Panc1 (cell line): ENCODE data around the gene ADGRD1. TPM values are rescaled to one million over a fixed set of nuclear protein-coding genes. Genes with fewer than 3 reads are reported as not detected.
"Not testable (repeated sequence)": the region's sequence is repeated elsewhere in the genome, so short reads cannot be mapped to it uniquely, and the experiment has no call there.

Source experiments
- ATAC-seq: fragments of 200-7000 bp; cut with Tn5 transposase; 2 replicates; pipeline ENCODE4 v1.9.1; 2020; ENCODE audit warnings: mild to moderate bottlenecking, moderate library complexity
- BruUV-seq: library from RNA; stranded (reverse); fragments of 400-500 nt; replicated peaks from 2 replicates; lab custom pipeline; 2021; lab: Mats Ljungman, UMichigan
- CTCF ChIA-PET: fragments of 300-600 bp; sonication (Branson Sonifier 250); formaldehyde crosslinking; loops from one replicate; lab custom pipeline; 2022; ENCODE audit warnings: antibody characterized with exemption; lab: Charles Lee
- POLR2A ChIA-PET: fragments of 300-600 bp; sonication (Branson Sonifier 250); formaldehyde crosslinking; loops from one replicate; lab custom pipeline; 2022; ENCODE audit warnings: antibody characterized with exemption; lab: Charles Lee
- DNase-seq: peaks from one replicate; pipeline ENCODE4 v3.0.0-alpha.2; 2010; ENCODE audit warnings: low read depth, low spot score
- H3K27ac ChIP-seq: 2 replicates; pipeline ENCODE4 v1.5.1; 2011; ENCODE audit warnings: mild to moderate bottlenecking, low read length, inconsistent platforms
- H3K27me3 ChIP-seq: fragments of 200-500 bp; sonication (Bioruptor generic); 2 replicates; pipeline ENCODE4 v1.6.0; 2014; ENCODE audit warnings: low read length, inconsistent platforms; ENCODE audit not compliant: control insufficient read depth, insufficient read depth
- H3K36me3 ChIP-seq: fragments of 200-500 bp; sonication (Bioruptor generic); 2 replicates; pipeline ENCODE4 v1.5.1; 2014; ENCODE audit warnings: inconsistent platforms, mild to moderate bottlenecking, low read length, moderate library complexity; ENCODE audit not compliant: control insufficient read depth, insufficient read depth
- H3K4me1 ChIP-seq: 2 replicates; pipeline ENCODE4 v1.5.1; 2011; ENCODE audit warnings: inconsistent platforms, mild to moderate bottlenecking, low read length, moderate library complexity; ENCODE audit not compliant: control insufficient read depth, insufficient read depth
- H3K4me3 ChIP-seq, 2 experiments: 2 replicates each; pipeline ENCODE4 v1.5.1; 2011 to 2012; ENCODE audit warnings: low read depth in 2 of 2, low read length in 2 of 2, mild to moderate bottlenecking in 2 of 2, inconsistent platforms in 1 of 2, moderate library complexity in 1 of 2
- H3K9me3 ChIP-seq: fragments of 200-500 bp; sonication (Bioruptor generic); 2 replicates; pipeline ENCODE4 v1.5.1; 2014; ENCODE audit warnings: low read depth, mild to moderate bottlenecking, inconsistent platforms, low read length, moderate library complexity; ENCODE audit not compliant: control insufficient read depth, insufficient read depth
- POLR2AphosphoS5 ChIP-seq: IDR thresholded peaks from 2 replicates; pipeline ENCODE4 v1.6.1; 2012; ENCODE audit warnings: mild to moderate bottlenecking, low read depth, low read length, moderate library complexity
- SIN3A ChIP-seq: IDR thresholded peaks from 2 replicates; pipeline ENCODE4 v1.6.1; 2012; ENCODE audit warnings: low read depth, mild to moderate bottlenecking, low read length, moderate library complexity, borderline replicate concordance; ENCODE audit not compliant: insufficient read depth
- TCF7L2 ChIP-seq: IDR thresholded peaks from 2 replicates; pipeline ENCODE4 v1.6.1; 2011; ENCODE audit warnings: mild to moderate bottlenecking, low read depth, low read length, inconsistent platforms
- in situ Hi-C: cut with HindIII; loops from 2 replicates; pipeline ENCODE4 v1.10.0; 2016; ENCODE audit warnings: low sequenced_read_pairs, low pct_unique_long_range_greater_than_20kb
- intact Hi-C: fragments of 100-400 bp; cut with micrococcal nuclease; formaldehyde crosslinking; loops from one replicate; pipeline ENCODE4 v1.10.0; 2022; ENCODE audit not compliant: unreplicated experiment
- total RNA-seq: library from RNA; stranded (reverse); gene quantifications from one replicate; pipeline ENCODE4 v1.2.1, GENCODE V29; 2021; ENCODE audit not compliant: unreplicated experiment
- TF ChIP-seq, protein P1 (sequence below), 2 experiments: IDR thresholded peaks; 2 replicates each; pipeline ENCODE4 v1.6.1; 2011 to 2012; ENCODE audit warnings: low read depth in 2 of 2, control low read depth in 1 of 2, low read length in 1 of 2, mild to moderate bottlenecking in 1 of 2, moderate library complexity in 1 of 2; ENCODE audit not compliant: insufficient read depth in 1 of 2
- TF ChIP-seq, protein P2 (sequence below): fragments of 450-650 bp; IDR thresholded peaks from 2 replicates; pipeline ENCODE4 v1.5.1; 2017; ENCODE audit warnings: mild to moderate bottlenecking

The ADGRD1 gene
- total RNA-seq, 1 experiment from 2014 or later: 0.21 TPM

DNA sequence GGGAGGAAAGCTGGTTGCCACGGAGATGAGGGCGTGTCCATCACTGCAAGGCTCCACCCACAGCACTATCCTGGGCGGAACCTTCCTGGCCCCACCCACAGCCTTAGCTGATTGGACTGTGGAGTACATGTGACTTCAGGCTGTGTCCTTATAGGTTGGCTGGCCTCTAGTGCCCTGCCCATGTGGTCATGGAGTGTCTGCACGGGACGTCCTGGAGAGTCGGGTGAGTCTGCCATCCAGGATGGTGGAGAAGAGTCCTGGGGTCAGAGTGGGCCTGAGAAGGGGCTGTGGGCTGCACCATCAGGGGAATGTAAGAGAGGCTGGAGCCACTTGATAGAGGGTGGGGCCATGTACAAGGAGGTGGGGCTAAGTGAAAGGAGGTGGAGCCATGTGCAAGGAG lies 117.0 kb downstream of the ADGRD1 start:
- H3K36me3 ChIP-seq, CTCF ChIA-PET, intact Hi-C loops, H3K9me3 ChIP-seq, H3K4me3 ChIP-seq, H3K27me3 ChIP-seq, ATAC-seq, H3K27ac ChIP-seq, in situ Hi-C loops, DNase-seq, BruUV-seq, POLR2A ChIA-PET, H3K4me1 ChIP-seq: not testable (repeated sequence)

DNA sequence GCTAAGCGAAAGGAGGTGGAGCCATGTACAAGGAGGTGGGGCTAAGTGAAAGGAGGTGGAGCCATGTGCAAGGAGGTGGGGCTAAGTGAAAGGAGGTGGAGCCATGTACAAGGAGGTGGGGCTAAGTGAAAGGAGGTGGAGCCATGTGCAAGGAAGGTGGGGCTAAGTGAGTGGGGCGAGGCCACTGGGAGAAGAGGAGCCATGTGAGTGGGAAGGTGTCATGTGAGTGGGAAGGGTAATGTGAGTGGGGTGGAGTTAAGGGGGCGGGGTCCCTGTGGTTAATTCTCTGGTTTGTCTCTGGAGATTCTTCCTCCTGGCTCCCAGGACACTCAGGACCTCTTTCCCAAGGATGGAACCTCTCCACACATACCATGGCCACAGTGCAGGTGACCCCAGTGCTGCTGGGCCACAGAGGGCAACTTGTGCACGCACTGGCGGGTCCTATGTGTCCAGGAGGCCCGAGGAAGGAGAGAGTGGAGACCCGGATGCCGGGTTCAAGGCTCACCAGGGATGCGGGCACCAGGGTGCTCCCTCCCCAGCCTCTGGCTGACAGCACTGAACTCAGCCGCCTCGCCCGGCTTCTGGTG lies 117.6 kb downstream of the ADGRD1 start:
- intact Hi-C loops, H3K27ac ChIP-seq, H3K4me3 ChIP-seq, H3K36me3 ChIP-seq, ATAC-seq, H3K9me3 ChIP-seq, H3K4me1 ChIP-seq, POLR2A ChIA-PET, BruUV-seq, in situ Hi-C loops, H3K27me3 ChIP-seq, CTCF ChIA-PET, DNase-seq: not testable (repeated sequence)

DNA sequence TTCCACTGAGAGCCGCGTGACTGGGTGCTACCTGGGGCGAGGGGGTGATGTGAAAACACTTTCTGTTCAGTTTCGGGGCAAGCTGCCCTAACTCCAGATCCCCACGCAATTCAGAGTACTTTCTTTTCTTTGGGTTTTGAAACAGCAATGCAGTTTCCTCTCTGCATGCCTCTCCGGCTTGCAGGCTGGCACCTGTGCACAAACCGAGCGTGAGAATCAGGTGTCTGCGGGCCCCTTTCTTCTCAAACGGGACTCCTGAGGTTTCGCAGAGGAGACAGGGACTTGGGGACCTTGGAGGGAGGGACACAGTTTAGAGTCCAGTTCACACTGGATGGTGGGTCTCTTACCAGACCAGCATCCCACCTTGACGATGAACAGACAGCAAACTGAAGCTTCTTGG lies 118.2 kb downstream of the ADGRD1 start:
- intact Hi-C loops, H3K27ac ChIP-seq, ATAC-seq, POLR2A ChIA-PET, H3K27me3 ChIP-seq, in situ Hi-C loops, H3K4me1 ChIP-seq, H3K36me3 ChIP-seq, DNase-seq, CTCF ChIA-PET, H3K4me3 ChIP-seq, H3K9me3 ChIP-seq, BruUV-seq: not testable (repeated sequence)

DNA sequence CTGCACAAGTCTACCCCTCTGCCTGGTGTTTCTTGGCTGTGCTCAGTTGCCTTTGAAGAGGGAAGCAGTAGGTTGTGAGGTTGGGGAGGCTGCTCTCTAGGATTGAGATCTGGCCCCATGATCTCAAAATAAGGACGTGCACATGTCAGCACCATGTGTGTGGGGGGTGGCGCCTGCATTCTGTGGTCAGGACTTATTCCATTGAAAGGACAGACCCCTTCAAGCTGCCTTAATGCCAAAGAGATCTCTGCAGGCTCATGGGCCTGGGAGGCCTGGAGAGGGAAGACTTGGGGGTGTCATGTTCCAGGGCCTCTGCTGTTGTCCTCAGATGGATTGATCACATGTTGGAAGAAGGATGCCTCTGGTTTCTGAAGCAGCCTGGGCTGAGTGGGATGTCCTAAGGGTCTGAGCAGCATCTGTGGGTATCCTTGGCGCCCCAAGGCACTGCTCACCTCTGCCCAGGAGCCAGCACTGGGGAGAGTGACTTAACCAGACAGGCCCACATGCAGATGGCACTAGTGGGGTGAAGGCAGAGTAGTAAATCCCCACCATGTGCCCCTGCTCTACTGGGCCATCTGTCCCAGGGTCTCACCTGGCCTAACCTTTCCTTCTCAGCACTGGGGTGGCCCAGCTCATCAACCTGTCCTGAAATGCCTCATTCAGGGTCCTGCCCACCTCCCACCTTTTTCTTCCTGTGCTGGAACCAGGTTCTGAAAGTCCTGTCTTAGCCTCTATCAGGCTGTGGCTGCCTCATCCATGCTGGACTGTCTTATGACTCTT lies 118.9 kb downstream of the ADGRD1 start:
- no peaks in the 10 kb centered on the region for H3K36me3 ChIP-seq
- in situ Hi-C loops (no loop called here), intact Hi-C loops (no loop called here)
- CTCF ChIA-PET: no interaction called here
- 0 out of 2 replicates have a peak, but pooled peaks have one; percentile 20 for ATAC-seq
- H3K4me3 ChIP-seq: no peak overlapping the region
- no TSS peak for BruUV-seq
- POLR2A ChIA-PET: no interaction called here
- H3K27ac ChIP-seq: no peak overlapping the region
- H3K27me3 ChIP-seq: no peaks in the 10 kb centered on the region
- DNase-seq: no peak
- TF ChIP-seq POLR2AphosphoS5 (no peak), TCF7L2 (no peak), SIN3A (no peak)
- TF ChIP-seq, protein P1, sequence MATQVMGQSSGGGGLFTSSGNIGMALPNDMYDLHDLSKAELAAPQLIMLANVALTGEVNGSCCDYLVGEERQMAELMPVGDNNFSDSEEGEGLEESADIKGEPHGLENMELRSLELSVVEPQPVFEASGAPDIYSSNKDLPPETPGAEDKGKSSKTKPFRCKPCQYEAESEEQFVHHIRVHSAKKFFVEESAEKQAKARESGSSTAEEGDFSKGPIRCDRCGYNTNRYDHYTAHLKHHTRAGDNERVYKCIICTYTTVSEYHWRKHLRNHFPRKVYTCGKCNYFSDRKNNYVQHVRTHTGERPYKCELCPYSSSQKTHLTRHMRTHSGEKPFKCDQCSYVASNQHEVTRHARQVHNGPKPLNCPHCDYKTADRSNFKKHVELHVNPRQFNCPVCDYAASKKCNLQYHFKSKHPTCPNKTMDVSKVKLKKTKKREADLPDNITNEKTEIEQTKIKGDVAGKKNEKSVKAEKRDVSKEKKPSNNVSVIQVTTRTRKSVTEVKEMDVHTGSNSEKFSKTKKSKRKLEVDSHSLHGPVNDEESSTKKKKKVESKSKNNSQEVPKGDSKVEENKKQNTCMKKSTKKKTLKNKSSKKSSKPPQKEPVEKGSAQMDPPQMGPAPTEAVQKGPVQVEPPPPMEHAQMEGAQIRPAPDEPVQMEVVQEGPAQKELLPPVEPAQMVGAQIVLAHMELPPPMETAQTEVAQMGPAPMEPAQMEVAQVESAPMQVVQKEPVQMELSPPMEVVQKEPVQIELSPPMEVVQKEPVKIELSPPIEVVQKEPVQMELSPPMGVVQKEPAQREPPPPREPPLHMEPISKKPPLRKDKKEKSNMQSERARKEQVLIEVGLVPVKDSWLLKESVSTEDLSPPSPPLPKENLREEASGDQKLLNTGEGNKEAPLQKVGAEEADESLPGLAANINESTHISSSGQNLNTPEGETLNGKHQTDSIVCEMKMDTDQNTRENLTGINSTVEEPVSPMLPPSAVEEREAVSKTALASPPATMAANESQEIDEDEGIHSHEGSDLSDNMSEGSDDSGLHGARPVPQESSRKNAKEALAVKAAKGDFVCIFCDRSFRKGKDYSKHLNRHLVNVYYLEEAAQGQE (IDR thresholded peaks at IDR 0.05; ENCODE audit: insufficient read depth in 1 of 2, low read depth in 2 of 2, low read length in 1 of 2): no peak
- TF ChIP-seq, protein P2, sequence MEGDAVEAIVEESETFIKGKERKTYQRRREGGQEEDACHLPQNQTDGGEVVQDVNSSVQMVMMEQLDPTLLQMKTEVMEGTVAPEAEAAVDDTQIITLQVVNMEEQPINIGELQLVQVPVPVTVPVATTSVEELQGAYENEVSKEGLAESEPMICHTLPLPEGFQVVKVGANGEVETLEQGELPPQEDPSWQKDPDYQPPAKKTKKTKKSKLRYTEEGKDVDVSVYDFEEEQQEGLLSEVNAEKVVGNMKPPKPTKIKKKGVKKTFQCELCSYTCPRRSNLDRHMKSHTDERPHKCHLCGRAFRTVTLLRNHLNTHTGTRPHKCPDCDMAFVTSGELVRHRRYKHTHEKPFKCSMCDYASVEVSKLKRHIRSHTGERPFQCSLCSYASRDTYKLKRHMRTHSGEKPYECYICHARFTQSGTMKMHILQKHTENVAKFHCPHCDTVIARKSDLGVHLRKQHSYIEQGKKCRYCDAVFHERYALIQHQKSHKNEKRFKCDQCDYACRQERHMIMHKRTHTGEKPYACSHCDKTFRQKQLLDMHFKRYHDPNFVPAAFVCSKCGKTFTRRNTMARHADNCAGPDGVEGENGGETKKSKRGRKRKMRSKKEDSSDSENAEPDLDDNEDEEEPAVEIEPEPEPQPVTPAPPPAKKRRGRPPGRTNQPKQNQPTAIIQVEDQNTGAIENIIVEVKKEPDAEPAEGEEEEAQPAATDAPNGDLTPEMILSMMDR: no peak
- H3K9me3 ChIP-seq: no peaks in the 10 kb centered on the region
- no peaks in the 10 kb centered on the region for H3K4me1 ChIP-seq
